ENCODE measurements around the gene MICU1. TPM values are rescaled to one million over a fixed set of nuclear protein-coding genes. Genes with fewer than 3 reads are reported as not detected.

Gene MICU1
- total RNA-seq, 3 donors from 2014 or later (not counting 1 experiment from before 2014, with no cell fraction given) = 27.9 to 30.9 (median 29.4) TPM

DNA sequence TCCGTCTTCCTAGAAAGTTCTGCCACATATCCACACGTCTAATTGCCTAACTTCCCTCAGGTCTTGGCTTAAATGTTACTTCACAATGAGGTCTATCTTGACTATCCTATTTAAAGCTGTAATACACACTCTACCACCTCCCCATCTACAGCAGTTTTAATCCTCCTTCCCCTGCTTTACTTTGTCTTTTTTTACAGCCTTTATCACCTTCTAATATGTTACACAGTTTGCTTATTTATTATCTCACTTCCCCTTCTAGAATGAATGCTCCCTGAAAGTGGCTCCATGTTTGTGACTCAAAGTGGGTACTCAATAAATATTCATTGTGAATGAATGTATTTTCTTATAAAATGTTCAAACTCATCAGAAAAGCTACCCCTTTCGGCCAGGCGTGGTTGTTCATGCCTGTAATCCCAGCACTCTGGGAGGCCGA lies 13.6 kb upstream of the MICU1 start:
- intact Hi-C loops (cut with micrococcal nuclease) = no loop called here
- ATAC-seq = no peak
- Histone ChIP-seq H3K36me3 (ENCODE audit: control insufficient read depth, insufficient read depth, low read length) (no peaks in the 10 kb centered on the region), H3K27ac (ENCODE audit: low read length) (no peak overlapping the region), H3K4me1 (ENCODE audit: control insufficient read depth, insufficient read depth, low read length) (no peaks in the 10 kb centered on the region), H3K27me3 (ENCODE audit: control insufficient read depth, insufficient read depth, low read length) (no peaks in the 10 kb centered on the region), H3K4me3 (ENCODE audit: low read length) (no peak overlapping the region), H3K9me3 (ENCODE audit: control insufficient read depth, insufficient read depth, low read length) (no peaks in the 10 kb centered on the region)
- 88% methylated on average over 5 of the region's 5 CpGs for WGBS (ENCODE audit: insufficient coverage)
- no peak overlapping the region for H3K27ac Mint-ChIP-seq
- no peaks in the 10 kb centered on the region for H3K9me3 Mint-ChIP-seq
- H3K4me1 Mint-ChIP-seq = peaks cover 0 to 6% of the 10 kb centered on the region in 2 donors
- no peak overlapping the region for H3K4me3 Mint-ChIP-seq
- TF ChIP-seq, protein P1, sequence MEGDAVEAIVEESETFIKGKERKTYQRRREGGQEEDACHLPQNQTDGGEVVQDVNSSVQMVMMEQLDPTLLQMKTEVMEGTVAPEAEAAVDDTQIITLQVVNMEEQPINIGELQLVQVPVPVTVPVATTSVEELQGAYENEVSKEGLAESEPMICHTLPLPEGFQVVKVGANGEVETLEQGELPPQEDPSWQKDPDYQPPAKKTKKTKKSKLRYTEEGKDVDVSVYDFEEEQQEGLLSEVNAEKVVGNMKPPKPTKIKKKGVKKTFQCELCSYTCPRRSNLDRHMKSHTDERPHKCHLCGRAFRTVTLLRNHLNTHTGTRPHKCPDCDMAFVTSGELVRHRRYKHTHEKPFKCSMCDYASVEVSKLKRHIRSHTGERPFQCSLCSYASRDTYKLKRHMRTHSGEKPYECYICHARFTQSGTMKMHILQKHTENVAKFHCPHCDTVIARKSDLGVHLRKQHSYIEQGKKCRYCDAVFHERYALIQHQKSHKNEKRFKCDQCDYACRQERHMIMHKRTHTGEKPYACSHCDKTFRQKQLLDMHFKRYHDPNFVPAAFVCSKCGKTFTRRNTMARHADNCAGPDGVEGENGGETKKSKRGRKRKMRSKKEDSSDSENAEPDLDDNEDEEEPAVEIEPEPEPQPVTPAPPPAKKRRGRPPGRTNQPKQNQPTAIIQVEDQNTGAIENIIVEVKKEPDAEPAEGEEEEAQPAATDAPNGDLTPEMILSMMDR (IDR thresholded peaks at IDR 0.05) = no peak
- no peak for DNase-seq
- H3K36me3 Mint-ChIP-seq = no peaks in the 10 kb centered on the region
- H3K27me3 Mint-ChIP-seq (ENCODE audit: low read depth in 2 of 2) = peaks cover 6 to 12% of the 10 kb centered on the region in 2 donors

- Mint-ChIP-seq H3K4me3 (no peak overlapping the region), H3K9me3 (no peaks in the 10 kb centered on the region), H3K27me3 (ENCODE audit: low read depth in 2 of 2) (peaks cover 6 to 12% of the 10 kb centered on the region in 2 donors), H3K27ac (no peak overlapping the region), H3K4me1 (peaks cover 0 to 6% of the 10 kb centered on the region in 2 donors), H3K36me3 (no peaks in the 10 kb centered on the region)
- no peak for ATAC-seq
- intact Hi-C loops (cut with micrococcal nuclease) = no loop called here
- DNase-seq = no peak
- Histone ChIP-seq H3K4me1 (ENCODE audit: control insufficient read depth, insufficient read depth, low read length) (no peaks in the 10 kb centered on the region), H3K4me3 (ENCODE audit: low read length) (no peak overlapping the region), H3K27me3 (ENCODE audit: control insufficient read depth, insufficient read depth, low read length) (no peaks in the 10 kb centered on the region), H3K36me3 (ENCODE audit: control insufficient read depth, insufficient read depth, low read length) (no peaks in the 10 kb centered on the region), H3K9me3 (ENCODE audit: control insufficient read depth, insufficient read depth, low read length) (no peaks in the 10 kb centered on the region), H3K27ac (ENCODE audit: low read length) (no peak overlapping the region)
- TF ChIP-seq, protein P1 (IDR thresholded peaks at IDR 0.05) = no peak
- whole genome bisulfite sequencing (ENCODE audit: insufficient coverage) = 76% methylated on average over 4 of the region's 4 CpGs
Measured at GRCh38 chr10:72638586-72639440, 12.9 kb upstream of the MICU1 start.

DNA sequence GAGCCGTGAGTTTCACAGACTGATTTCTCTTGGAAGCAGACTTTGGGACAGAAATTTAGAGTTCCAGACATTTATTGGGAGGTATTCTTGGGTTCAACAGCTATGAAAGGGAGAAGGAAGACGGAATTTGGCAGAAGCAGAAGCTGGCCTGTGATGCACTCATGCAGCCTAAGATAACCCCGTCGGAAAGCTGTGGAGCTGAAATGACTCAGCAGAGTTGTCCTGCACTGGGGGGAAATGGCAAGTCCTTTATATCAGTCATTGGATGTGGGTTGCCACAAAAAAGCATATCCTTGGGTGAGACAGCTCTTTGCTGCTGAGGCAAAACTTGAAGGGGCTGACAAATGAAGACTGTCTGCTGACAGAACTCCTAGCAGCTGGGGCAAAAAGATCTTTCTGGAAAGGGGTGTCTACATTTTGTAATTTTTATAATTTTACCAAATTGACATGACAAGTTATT lies 11.5 kb upstream of the MICU1 start:
- intact Hi-C loops (cut with micrococcal nuclease) = no loop called here
- ATAC-seq (peak in 1 of 3 donors; percentile 80), DNase-seq (peak in 1 of 2 donors; percentile 8)
- Histone ChIP-seq H3K27ac (ENCODE audit: low read length) (no peak overlapping the region), H3K4me1 (ENCODE audit: control insufficient read depth, insufficient read depth, low read length) (no peaks in the 10 kb centered on the region), H3K36me3 (ENCODE audit: control insufficient read depth, insufficient read depth, low read length) (no peaks in the 10 kb centered on the region), H3K9me3 (ENCODE audit: control insufficient read depth, insufficient read depth, low read length) (no peaks in the 10 kb centered on the region), H3K4me3 (ENCODE audit: low read length) (no peak overlapping the region), H3K27me3 (ENCODE audit: control insufficient read depth, insufficient read depth, low read length) (no peaks in the 10 kb centered on the region)
- H3K27ac Mint-ChIP-seq = no peak overlapping the region
- WGBS (ENCODE audit: insufficient coverage) = 15% methylated on average over 4 of the region's 4 CpGs
- peaks cover 0 to 6% of the 10 kb centered on the region in 2 donors for H3K4me1 Mint-ChIP-seq
- H3K36me3 Mint-ChIP-seq = no peaks in the 10 kb centered on the region
- TF ChIP-seq, protein P1 (IDR thresholded peaks at IDR 0.05) = no peak
- no peaks in the 10 kb centered on the region for H3K9me3 Mint-ChIP-seq
- no peak overlapping the region for H3K4me3 Mint-ChIP-seq
- peaks cover 8 to 12% of the 10 kb centered on the region in 2 donors for H3K27me3 Mint-ChIP-seq (ENCODE audit: low read depth in 2 of 2)

Data from natural killer cell (primary cell).